K562 (cell line): ENCODE data around the gene ZNF180. TPM values are rescaled to one million over a fixed set of nuclear protein-coding genes. Genes with fewer than 3 reads are reported as not detected.

Source experiments
- CBFB ChIP-seq: sonication (generic); formaldehyde crosslinking; IDR thresholded peaks from 2 replicates; pipeline ENCODE4 v1.4.0; 2020; ENCODE audit warnings: mild to moderate bottlenecking, missing genetic modification reagents
- CTCFL ChIP-seq: IDR thresholded peaks from 2 replicates; pipeline ENCODE4 v1.6.1; 2011; ENCODE audit warnings: borderline replicate concordance, low read depth, mild to moderate bottlenecking, moderate library complexity, low read length; ENCODE audit not compliant: insufficient read depth, poor library complexity, severe bottlenecking
- DIDO1 ChIP-seq: fragments of 450-650 bp; IDR thresholded peaks from 2 replicates; pipeline ENCODE4 v1.6.1; 2016; ENCODE audit warnings: low read depth, missing biosample characterization, missing genetic modification characterization
- GTF3C2 ChIP-seq: IDR thresholded peaks from 3 replicates; pipeline ENCODE4 v1.6.1; 2011; ENCODE audit warnings: borderline replicate concordance, mild to moderate bottlenecking, moderate library complexity; ENCODE audit not compliant: insufficient read length; ENCODE audit errors: extremely low read depth
- IFI16 ChIP-seq: fragments of 250-450 bp; sonication (Bioruptor Pico); IDR thresholded peaks from 2 replicates; pipeline ENCODE4 v2.1.2; 2022; ENCODE audit warnings: mild to moderate bottlenecking, inconsistent platforms
- MYNN ChIP-seq, 2 experiments: sonication (generic); formaldehyde crosslinking in 1 of 2; IDR thresholded peaks; 2 replicates each; pipeline versions ENCODE4 v1.5.0 to v1.6.1; 2016 to 2020; ENCODE audit warnings: antibody characterized with exemption in 1 of 2, missing genetic modification reagents in 1 of 2
- NCOA6 ChIP-seq: fragments of 450-650 bp; IDR thresholded peaks from 2 replicates; pipeline ENCODE4 v1.6.1; 2017; ENCODE audit warnings: mild to moderate bottlenecking
- NEUROD1 ChIP-seq: fragments of 150-350 bp; IDR thresholded peaks from 2 replicates; pipeline ENCODE4 v1.6.1; 2014; ENCODE audit warnings: borderline replicate concordance, low read length, low read depth; ENCODE audit not compliant: partially characterized antibody
- POLR3A ChIP-seq: IDR thresholded peaks from 2 replicates; pipeline ENCODE4 v1.6.1; 2011; ENCODE audit warnings: borderline replicate concordance, mild to moderate bottlenecking, moderate library complexity; ENCODE audit not compliant: insufficient read length, insufficient read depth; ENCODE audit errors: extremely low read depth
- PREB ChIP-seq: sonication (generic); formaldehyde crosslinking; IDR thresholded peaks from 2 replicates; pipeline ENCODE4 v1.8.1; 2023; ENCODE audit warnings: mild to moderate bottlenecking, missing genetic modification reagents
- SNIP1 ChIP-seq: fragments of 450-650 bp; IDR thresholded peaks from 2 replicates; pipeline ENCODE4 v1.7.1; 2017; ENCODE audit warnings: low read depth, mild to moderate bottlenecking
- SRSF3 ChIP-seq: fragments of 200-400 bp; formaldehyde crosslinking; IDR thresholded peaks from 2 replicates; pipeline ENCODE4 v1.6.1; 2016; ENCODE audit warnings: mild to moderate bottlenecking, low read length, moderate library complexity; ENCODE audit not compliant: insufficient read depth
- USF2 ChIP-seq: sonication (generic); formaldehyde crosslinking; IDR thresholded peaks from 2 replicates; pipeline ENCODE4 v1.5.0; 2020; ENCODE audit warnings: missing genetic modification reagents
- ZBTB49 ChIP-seq: sonication (generic); formaldehyde crosslinking; IDR thresholded peaks from 2 replicates; pipeline ENCODE4 v1.8.0; 2022; ENCODE audit warnings: missing genetic modification reagents, mild to moderate bottlenecking, borderline replicate concordance
- ZNF324 ChIP-seq: fragments of 250-450 bp; sonication (Bioruptor Pico); IDR thresholded peaks from 2 replicates; pipeline ENCODE4 v1.4.0; 2020; ENCODE audit warnings: mild to moderate bottlenecking
- ZNF668 ChIP-seq: fragments of 250-450 bp; sonication (Bioruptor Pico); IDR thresholded peaks from 2 replicates; pipeline ENCODE4 v1.8.0; 2022; ENCODE audit warnings: mild to moderate bottlenecking, inconsistent platforms
- polyA plus RNA-seq, 8 experiments: library from polyadenylated mRNA; depleted of rRNA in 4 of 8; stranded (reverse) in 5 of 8; unstranded in 3 of 8; fragments of >200 nt; fragmentation: Nextera tagmentation in 2 of 8; fragmentation: Illumina TruSeq in 1 of 8; extraction: Ambion mirVana in 2 of 8; extraction: Trizol in 1 of 8; gene quantifications; 2 replicates each; pipeline versions ENCODE4 v1.2.1 to v1.2.3, GENCODE V29; 2011 to 2014; ENCODE audit warnings: inconsistent platforms in 1 of 8, missing spikeins in 1 of 8
- total RNA-seq, 7 experiments: library from RNA; depleted of rRNA in 6 of 7; stranded (reverse); fragments of >200 nt in 6 of 7; fragmentation: Illumina TruSeq in 2 of 7; extraction: Trizol in 2 of 7; gene quantifications; 2 replicates each; pipeline versions ENCODE4 v1.2.1 to v1.2.3, GENCODE V29; 2011 to 2021; ENCODE audit warnings: low replicate concordance in 1 of 7

Gene ZNF180
- total and polyA plus RNA-seq, 9 of the 15 experiments (the other 6 are each of a cell fraction or from before 2014, with no cell fraction given) = 1.8 to 8.7 (median 5.9) TPM

GRCh38 chr19:44499962-44500949 lies at the start of gene ZNF180 (continued):
- no peak for TF ChIP-seq GTF3C2
- TF ChIP-seq NEUROD1 = peak; percentile 16
- TF ChIP-seq PREB (CRISPR knock-in tag) = no peak
- TF ChIP-seq NCOA6 = no peak
- TF ChIP-seq ZNF324 (CRISPR knock-in tag) = no peak
- no peak for TF ChIP-seq SRSF3
- peak; percentile 80; the same call in 1 of the 2 replicates for TF ChIP-seq ZBTB49 (CRISPR knock-in tag)
- no peak for TF ChIP-seq MYNN (IDR thresholded peaks at IDR 0.05)
- TF ChIP-seq MYNN (CRISPR knock-in tag; IDR thresholded peaks at IDR 0.05) = no peak
- TF ChIP-seq SNIP1 = no peak
- no peak for TF ChIP-seq ZNF668 (CRISPR knock-in tag)
- TF ChIP-seq POLR3A = no peak
- TF ChIP-seq USF2 (CRISPR knock-in tag) = no peak
- no peak for TF ChIP-seq CBFB (CRISPR knock-in tag)
- no peak for TF ChIP-seq IFI16
- TF ChIP-seq DIDO1 (tag) = 0 out of 2 replicates have a peak, but pooled peaks have one; percentile 33
- peak; percentile 63 for TF ChIP-seq CTCFL
